GM21576 (cell line): Measurements from ENCODE around the gene CDYL2.
"Not testable (repeated sequence)": the region's sequence is repeated elsewhere in the genome, so short reads cannot be mapped to it uniquely, and the experiment has no call there.

Source experiments
- ATAC-seq: cut with Tn5 transposase; IDR thresholded peaks from one replicate; pipeline ENCODE4 v1.9.1; 2021; ENCODE audit warnings: mild to moderate bottlenecking, moderate library complexity; ENCODE audit not compliant: unreplicated experiment

The CDYL2 gene

DNA sequence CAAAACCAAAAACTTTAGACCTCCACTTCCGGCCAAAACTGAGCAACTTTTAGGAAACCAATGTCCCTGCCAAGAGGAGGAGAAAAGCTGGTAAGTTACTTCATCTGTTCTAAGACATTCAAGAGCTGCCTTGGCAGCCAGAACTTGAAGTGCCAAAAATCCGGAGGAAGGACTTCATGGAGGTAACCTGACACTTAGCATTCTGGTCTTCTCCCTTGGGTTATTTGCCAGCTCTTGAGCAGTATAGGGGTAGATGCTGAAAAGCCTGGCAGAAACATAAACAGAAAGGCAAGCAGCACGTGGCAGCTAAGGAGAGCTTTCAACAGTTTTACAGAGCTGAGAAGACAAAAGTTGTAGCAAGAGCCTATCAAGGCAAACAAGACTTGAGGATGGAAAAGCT is 53.2 kb downstream of the CDYL2 start:
- no peak for ATAC-seq

- no peak for ATAC-seq
Observed at GRCh38 chr16:80746231-80746630, 58.2 kb downstream of the CDYL2 start.

GRCh38 chr16:80744856-80745255 is 59.5 kb downstream of the CDYL2 start:
- no peak for ATAC-seq

- no peak for ATAC-seq
Observed at GRCh38 chr16:80743772-80744171, 60.6 kb downstream of the CDYL2 start.

DNA sequence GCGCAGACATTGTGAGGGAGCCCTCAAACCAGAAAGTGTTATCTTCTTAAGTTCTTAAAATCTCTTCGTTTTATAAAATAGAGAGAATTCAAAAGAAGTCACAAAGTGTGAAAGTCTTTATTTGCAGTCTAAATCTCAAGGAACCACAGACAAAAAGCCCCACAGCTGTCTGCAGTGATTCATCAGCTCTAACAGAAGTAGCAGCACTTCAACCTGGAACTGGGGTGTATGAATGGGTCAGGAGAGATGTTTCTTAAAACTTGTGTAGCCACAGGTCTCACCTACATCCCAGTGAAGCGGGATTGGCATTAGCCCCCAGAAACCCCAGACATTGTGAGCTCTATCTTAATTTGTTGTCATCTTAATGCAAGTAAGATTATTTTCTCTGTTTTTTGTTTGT is 61.1 kb downstream of the CDYL2 start:
- no peak for ATAC-seq

- ATAC-seq: no peak
Observed at GRCh38 chr16:80742331-80742730, 62.1 kb downstream of the CDYL2 start.

DNA sequence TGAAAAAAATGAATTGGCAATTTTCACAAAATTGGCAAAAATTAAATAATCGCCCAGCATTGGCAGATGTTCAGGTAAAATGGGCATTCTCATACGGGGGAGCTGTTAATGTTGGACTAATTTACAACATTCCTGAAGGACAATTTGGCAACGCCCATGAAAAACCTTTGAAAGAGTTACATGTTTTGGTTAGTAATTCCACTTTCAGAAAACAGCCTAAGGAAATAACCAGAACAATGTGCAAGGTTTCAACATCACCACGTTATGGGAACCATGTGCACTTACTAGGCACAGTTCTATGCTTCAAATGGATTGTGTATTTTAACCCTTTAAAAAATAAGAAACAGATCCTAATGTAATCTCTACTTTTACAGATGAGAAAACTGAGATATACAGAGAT is 62.7 kb downstream of the CDYL2 start:
- no peak for ATAC-seq

DNA sequence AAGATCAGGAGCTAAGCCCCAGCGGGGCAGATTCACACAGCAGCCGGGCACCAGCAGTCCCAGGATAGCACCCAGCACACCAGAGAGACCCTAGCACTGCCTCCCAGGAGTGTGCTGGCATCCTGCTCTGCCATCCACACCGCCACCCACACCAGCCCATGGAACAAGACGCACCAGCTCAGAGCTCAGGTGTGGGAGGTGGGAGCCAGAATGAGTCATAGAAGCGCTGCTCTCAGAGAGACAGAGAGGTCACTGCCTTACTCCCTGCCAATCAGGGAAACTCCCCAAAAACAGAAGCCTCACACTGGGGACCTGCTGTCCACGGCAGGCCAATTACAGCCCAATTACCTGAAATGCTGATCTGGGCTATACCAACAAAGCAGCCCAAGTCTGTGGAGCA is 64.9 kb downstream of the CDYL2 start:
- no peak for ATAC-seq

DNA sequence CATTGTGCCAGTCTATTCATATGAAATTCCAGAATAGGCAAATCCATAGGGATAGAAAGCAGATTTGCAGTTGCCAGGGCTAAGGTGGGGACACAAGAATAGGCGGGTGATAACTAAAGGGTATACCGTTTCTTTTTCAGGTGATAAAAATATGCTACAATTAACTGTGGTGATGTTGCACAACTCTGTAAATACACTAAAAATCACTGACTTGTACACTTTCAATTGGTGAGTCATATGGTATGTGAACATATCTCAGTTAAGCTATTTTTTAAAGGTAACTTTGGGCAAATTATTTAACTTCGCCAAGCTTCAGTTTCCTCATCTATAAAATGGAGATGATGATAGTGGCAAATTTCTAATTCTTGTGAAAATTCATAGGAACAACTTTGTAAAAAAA is 65.9 kb downstream of the CDYL2 start:
- no peak for ATAC-seq

- ATAC-seq: no peak
Observed at GRCh38 chr16:80735846-80736245, 68.6 kb downstream of the CDYL2 start.

GRCh38 chr16:80733407-80733806 is 71.0 kb downstream of the CDYL2 start:
- no peak for ATAC-seq

GRCh38 chr16:80731915-80732314 is 72.5 kb downstream of the CDYL2 start:
- ATAC-seq: no peak

GRCh38 chr16:80727066-80727763 is 77.2 kb downstream of the CDYL2 start:
- ATAC-seq: not testable (repeated sequence)

DNA sequence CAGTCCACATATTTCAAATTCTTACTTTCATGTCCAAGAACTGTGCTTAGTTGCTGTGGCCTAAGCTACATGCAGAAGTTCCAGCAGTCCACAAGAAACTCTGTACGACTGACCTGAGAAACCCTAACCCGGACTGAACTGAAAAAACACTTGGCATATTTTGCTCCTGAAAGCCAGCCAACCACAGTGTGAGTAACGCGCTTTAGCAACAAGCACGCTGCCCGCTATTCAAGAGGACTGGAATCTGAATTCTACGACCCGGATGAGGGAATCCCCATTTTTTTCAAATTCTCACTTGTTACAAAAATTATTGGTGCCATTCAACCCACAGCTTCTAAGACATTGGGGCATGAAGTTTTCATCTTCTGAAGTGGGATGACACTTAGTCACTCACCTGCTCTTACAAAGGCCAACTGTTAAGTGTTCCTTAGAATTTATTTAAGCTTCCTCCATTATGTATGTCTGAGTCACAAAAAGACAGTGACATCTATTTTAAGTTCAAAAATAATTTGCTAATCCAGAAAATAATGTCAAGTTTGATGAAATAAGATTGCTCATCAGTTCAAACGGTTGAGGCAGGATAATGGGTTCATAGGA is 78.7 kb downstream of the CDYL2 start:
- no peak for ATAC-seq

DNA sequence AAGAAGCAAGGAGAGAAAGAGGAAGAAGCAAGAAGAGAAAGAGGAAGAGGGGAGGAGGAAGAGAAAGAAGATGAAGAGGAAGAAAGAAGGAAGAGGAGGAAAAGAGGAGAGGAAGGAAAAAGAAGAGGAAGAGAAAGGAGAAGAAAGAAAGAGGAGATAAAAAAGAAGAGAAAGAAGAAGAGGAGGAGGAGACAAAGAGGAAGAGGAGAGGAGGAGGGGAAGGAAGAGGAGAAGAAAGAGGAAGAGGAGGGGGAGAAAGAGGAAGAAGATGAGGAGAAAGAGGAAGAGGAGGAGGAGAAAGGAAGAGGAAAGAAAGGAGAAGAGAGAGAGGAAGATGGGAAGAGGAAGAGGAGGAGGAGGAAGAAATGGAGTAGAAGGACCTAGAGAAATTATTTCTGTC is 80.4 kb downstream of the CDYL2 start:
- ATAC-seq: no peak

DNA sequence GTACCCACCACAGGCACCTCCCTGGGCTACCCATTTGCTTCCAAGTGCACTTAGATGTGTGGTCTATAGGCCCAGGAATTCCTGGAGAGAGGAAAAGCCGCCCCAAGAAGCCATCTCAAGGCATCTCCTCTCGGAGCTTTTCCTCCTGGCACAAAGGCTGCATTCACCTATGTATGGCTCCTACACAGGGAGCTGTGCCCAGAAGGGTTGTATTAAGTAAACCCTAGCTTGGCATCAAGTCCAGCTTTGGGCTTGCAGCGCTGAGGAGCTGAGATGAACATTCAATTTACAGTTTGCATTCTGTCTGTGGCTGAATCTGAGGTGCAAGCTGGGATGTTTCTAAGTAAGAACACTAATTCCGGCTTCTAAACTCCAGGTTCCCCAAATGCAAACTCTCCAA is 81.3 kb downstream of the CDYL2 start:
- ATAC-seq: no peak

GRCh38 chr16:80720804-80721371 is 83.5 kb downstream of the CDYL2 start:
- no peak for ATAC-seq

GRCh38 chr16:80719573-80719972 is 84.8 kb downstream of the CDYL2 start:
- ATAC-seq: peak; percentile 43

DNA sequence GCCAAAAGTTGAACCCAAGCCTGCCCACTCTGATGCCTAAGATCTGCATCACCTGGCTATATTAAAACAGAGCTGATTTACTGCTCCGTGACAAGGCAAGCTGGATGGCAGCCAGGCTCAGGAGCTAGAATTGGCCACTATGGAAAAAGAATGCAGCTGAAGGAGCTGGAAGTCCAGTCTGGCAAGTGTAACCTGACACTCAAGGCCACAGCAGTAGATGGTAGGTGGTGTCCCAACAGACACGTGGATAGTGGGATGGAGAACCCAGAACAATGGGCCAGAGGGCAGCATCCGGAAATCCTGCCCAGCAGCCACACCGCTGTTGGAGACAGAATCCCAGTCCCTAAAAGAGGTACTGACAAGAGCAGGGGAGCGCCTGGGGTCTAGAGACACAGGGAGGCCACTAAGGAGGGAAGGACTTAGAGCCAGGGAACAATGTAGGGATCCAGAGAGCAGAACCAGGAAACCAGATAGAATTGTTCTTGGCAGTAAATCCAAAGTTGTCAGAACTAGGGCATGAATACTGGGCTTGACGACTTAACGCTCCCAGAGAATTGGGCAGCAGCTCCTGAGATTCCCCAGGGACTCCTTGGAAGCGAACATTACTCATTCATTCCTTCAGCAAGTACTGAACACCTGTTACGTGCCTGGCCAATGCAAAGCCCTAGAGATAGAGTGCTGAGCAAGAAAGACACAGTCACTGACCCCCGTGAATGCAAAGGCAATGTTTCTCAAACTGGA is 85.7 kb downstream of the CDYL2 start:
- ATAC-seq: no peak

GRCh38 chr16:80717611-80718010 is 86.8 kb downstream of the CDYL2 start:
- ATAC-seq: no peak

DNA sequence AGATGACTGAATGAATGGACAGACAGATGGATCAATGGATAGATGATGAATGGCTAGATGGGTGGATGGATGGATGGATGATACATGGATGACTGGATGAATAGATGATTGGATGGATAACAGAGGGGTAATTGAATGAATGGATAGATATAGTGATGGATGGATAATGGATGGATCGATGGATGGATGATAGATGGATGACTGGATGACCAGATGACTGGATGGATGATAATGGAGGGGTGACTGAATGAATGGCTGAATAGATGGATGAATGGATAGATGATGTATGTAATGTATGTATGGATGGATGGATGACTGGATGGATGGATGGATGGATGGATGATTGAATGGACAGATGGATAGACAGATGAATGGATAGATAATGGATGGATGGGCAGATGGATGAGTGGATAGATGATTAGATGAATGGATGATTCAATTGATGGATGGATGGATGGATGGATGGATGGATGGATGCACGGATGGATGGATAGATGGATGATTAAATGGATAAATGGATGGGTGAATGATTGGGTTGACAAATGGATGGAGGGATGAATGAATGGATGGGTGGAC is 87.7 kb downstream of the CDYL2 start:
- no peak for ATAC-seq

DNA sequence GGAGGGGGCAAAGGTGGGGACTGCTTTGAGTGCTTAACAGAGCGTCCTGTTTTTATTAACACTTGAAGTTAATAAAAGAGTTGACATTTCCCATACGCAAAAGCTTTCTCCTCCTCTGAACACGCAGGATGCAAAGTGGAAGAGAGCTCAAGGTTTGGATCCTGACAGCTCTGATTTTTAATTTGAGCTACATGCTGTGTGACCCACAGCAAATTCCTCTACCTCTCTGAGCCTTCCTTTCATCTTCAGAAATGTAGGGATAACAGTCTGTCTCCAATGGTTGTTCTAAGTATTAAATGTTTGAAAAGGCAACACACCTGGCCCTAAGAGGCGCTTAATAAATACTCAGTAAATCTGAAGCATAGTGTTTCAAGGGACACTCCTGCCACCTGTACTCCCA is 93.0 kb downstream of the CDYL2 start:
- ATAC-seq: no peak
